Nephron progenitor cell (in vitro differentiated cells): ENCODE results near the gene SRCAP.

ENCODE experiments used
- DNase-seq: peaks from one replicate; pipeline ENCODE4 v3.0.0; 2021
- H3K27ac Mint-ChIP-seq: 2 replicates; pipeline ENCODE4 v1.8.0; 2021; ENCODE audit warnings: mild to moderate bottlenecking, moderate library complexity, mixed read lengths
- H3K27me3 Mint-ChIP-seq: 2 replicates; pipeline ENCODE4 v1.8.0; 2021; ENCODE audit warnings: mild to moderate bottlenecking, low read depth, mixed read lengths; ENCODE audit not compliant: poor library complexity
- H3K36me3 Mint-ChIP-seq: 2 replicates; pipeline ENCODE4 v1.8.0; 2021; ENCODE audit warnings: low read depth, mixed read lengths
- H3K4me1 Mint-ChIP-seq: 2 replicates; pipeline ENCODE4 v1.8.0; 2021; ENCODE audit warnings: mixed read lengths
- H3K4me3 Mint-ChIP-seq: 2 replicates; pipeline ENCODE4 v1.8.0; 2021; ENCODE audit warnings: mild to moderate bottlenecking, moderate library complexity, mixed read lengths
- H3K9me3 Mint-ChIP-seq: 2 replicates; pipeline ENCODE4 v1.8.0; 2021; ENCODE audit warnings: mild to moderate bottlenecking, moderate library complexity, mixed read lengths
- TF ChIP-seq, protein P1 (sequence below): fragments of 200-600 bp; sonication (generic); IDR thresholded peaks from 2 replicates; pipeline ENCODE4 v1.5.0; 2021; ENCODE audit warnings: antibody characterized with exemption

SRCAP gene

DNA sequence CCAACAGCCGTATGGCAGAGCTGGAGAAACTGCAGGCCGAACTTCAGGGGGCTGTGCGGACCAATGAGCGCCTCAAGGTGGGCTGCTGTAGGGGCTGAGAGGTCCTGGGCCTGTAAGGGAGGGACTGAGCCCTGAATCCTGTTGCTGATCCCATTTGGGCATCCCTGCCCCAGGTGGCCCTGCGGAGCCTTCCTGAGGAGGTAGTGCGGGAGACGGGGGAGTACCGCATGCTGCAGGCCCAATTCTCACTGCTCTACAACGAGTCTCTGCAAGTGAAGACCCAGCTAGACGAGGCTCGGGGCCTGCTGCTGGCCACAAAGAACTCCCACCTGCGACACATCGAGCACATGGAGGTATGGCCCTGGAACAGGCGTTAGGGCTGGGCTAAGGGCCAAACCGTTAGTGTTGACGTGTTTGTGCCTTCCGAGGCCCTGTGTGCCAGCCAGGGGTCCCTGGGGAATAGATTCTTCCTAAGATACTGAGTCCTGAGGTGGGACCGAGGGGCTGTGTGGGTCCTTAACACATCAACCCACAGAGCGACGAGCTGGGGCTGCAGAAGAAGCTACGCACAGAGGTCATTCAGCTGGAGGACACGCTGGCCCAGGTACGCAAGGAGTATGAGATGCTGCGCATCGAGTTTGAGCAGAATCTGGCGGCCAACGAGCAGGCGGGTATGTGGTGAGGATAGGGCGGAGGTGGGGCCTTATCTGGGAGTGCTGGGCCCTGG, 67.4 kb downstream of the SRCAP start:
- no peak overlapping the region for H3K27ac Mint-ChIP-seq
- no peaks in the 10 kb centered on the region for H3K27me3 Mint-ChIP-seq
- H3K9me3 Mint-ChIP-seq = no peaks in the 10 kb centered on the region
- H3K4me3 Mint-ChIP-seq = no peak overlapping the region
- TF ChIP-seq, protein P1, sequence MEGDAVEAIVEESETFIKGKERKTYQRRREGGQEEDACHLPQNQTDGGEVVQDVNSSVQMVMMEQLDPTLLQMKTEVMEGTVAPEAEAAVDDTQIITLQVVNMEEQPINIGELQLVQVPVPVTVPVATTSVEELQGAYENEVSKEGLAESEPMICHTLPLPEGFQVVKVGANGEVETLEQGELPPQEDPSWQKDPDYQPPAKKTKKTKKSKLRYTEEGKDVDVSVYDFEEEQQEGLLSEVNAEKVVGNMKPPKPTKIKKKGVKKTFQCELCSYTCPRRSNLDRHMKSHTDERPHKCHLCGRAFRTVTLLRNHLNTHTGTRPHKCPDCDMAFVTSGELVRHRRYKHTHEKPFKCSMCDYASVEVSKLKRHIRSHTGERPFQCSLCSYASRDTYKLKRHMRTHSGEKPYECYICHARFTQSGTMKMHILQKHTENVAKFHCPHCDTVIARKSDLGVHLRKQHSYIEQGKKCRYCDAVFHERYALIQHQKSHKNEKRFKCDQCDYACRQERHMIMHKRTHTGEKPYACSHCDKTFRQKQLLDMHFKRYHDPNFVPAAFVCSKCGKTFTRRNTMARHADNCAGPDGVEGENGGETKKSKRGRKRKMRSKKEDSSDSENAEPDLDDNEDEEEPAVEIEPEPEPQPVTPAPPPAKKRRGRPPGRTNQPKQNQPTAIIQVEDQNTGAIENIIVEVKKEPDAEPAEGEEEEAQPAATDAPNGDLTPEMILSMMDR = no peak
- H3K4me1 Mint-ChIP-seq = peaks cover 15% of the 10 kb centered on the region
- no peak for DNase-seq
- H3K36me3 Mint-ChIP-seq = peaks cover 72% of the 10 kb centered on the region

- no peaks in the 10 kb centered on the region for H3K9me3 Mint-ChIP-seq
- TF ChIP-seq, protein P1 = no peak
- no peak overlapping the region for H3K27ac Mint-ChIP-seq
- peaks cover 1% of the 10 kb centered on the region for H3K27me3 Mint-ChIP-seq
- H3K4me3 Mint-ChIP-seq = no peak overlapping the region
- H3K36me3 Mint-ChIP-seq = peaks cover 75% of the 10 kb centered on the region
- DNase-seq = no peak
- peaks cover 15% of the 10 kb centered on the region for H3K4me1 Mint-ChIP-seq
Measured at GRCh38 chr16:30766933-30767284, 67.9 kb downstream of the SRCAP start.

DNA sequence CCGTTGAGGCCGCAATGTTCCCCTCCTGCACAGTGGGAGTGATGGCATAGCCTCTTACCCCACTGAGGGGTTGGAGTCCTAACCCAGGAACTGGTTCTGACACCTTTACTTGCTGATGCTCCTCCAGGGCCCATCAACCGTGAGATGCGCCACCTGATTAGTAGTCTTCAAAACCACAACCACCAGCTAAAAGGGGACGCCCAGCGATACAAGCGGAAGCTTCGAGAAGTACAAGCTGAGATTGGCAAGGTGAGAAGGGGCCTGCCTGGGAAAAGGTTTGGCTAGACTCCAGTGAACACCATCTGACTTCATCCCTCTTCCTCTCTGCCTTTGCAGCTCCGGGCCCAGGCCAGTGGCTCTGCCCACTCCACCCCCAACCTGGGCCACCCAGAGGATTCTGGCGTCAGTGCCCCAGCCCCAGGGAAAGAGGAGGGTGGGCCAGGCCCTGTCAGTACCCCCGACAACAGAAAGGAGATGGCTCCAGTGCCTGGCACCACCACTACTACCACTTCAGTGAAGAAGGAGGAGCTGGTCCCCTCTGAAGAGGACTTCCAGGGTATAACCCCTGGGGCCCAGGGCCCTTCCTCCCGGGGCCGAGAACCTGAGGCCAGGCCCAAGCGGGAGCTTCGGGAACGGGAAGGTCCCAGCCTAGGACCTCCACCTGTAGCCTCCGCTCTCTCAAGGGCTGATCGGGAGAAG, 68.9 kb downstream of the SRCAP start:
- TF ChIP-seq, protein P1 = no peak
- H3K4me1 Mint-ChIP-seq = peaks cover 10% of the 10 kb centered on the region
- H3K9me3 Mint-ChIP-seq = no peaks in the 10 kb centered on the region
- peaks cover 82% of the 10 kb centered on the region for H3K36me3 Mint-ChIP-seq
- peaks cover 3% of the 10 kb centered on the region for H3K27me3 Mint-ChIP-seq
- H3K4me3 Mint-ChIP-seq = no peak overlapping the region
- H3K27ac Mint-ChIP-seq = no peak overlapping the region
- DNase-seq = no peak

- DNase-seq = no peak
- Mint-ChIP-seq H3K36me3 (peaks cover 80% of the 10 kb centered on the region), H3K27me3 (peaks cover 3% of the 10 kb centered on the region), H3K4me1 (peaks cover 3% of the 10 kb centered on the region), H3K27ac (peak overlapping the region; percentile 73), H3K4me3 (no peak overlapping the region), H3K9me3 (no peaks in the 10 kb centered on the region)
- TF ChIP-seq, protein P1 = no peak
Measured at GRCh38 chr16:30768583-30769181, 69.7 kb downstream of the SRCAP start.

DNA sequence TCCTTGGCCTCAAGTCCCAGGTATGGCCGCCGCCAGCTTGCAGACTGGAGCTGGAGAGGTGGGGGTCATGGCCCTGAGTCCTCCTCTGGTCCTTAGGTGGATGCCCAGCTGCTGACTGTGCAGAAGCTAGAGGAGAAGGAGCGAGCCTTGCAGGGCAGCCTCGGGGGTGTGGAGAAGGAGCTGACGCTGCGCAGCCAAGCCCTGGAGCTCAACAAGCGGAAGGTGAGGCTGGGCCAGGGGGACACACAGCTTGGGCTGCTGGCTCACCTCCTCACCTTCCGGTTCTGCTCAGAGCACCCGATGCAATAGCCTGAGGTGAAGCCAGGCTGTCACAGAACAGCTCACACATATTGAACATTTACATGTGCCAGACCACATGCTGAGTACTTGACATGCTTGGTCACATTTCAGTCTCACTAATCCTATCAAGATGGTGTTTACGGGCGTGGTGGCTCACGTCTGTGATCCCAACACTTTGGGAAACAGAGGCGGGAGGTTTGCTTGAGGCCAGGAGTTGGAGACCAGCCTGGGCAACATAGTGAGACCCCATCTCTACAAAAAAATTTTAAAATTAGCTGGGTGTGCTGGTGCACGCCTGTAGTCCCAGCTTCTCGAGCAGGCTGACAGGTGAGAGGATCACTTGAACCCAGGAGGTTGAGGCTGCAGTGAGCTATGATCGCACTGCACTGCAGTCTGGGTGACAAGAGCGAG, 70.6 kb downstream of the SRCAP start:
- H3K4me3 Mint-ChIP-seq = no peak overlapping the region
- TF ChIP-seq, protein P1 = no peak
- H3K4me1 Mint-ChIP-seq = peaks cover 2% of the 10 kb centered on the region
- no peak for DNase-seq
- no peak overlapping the region for H3K27ac Mint-ChIP-seq
- peaks cover 3% of the 10 kb centered on the region for H3K27me3 Mint-ChIP-seq
- no peaks in the 10 kb centered on the region for H3K9me3 Mint-ChIP-seq
- peaks cover 73% of the 10 kb centered on the region for H3K36me3 Mint-ChIP-seq
